ENCODE measurements around the gene SP1. TPM values are rescaled to one million over a fixed set of nuclear protein-coding genes. Genes with fewer than 3 reads are reported as not detected.
A peak's percentile ranks its signal among the peaks of the same experiment; 100 is the strongest.
"Not testable (repeated sequence)": the region's sequence is repeated elsewhere in the genome, so short reads cannot be mapped to it uniquely, and the experiment has no call there.

SP1 gene
- polyA plus RNA-seq (ENCODE audit: low read depth in 6 of 6), result 10 to 100 TPM in 5 of 6 donors, 1 to 10 TPM in 1; 8.3 to 17.5 (median 12.7) TPM

GRCh38 chr12:53380104-53380793, at the start of gene SP1:
Gene SP1, plus strand, starts transcription at chr12:53380176. Its CDS starts 116 bp downstream, at chr12:53380292.
- Mint-ChIP-seq H3K36me3 (peaks cover 12 to 18% of the 10 kb centered on the region in 2 donors), H3K9me3 (no peaks in the 10 kb centered on the region), H3K4me1 (peaks cover 28 to 44% (median 29%) of the 10 kb centered on the region in 3 donors), H3K27me3 (no peaks in the 10 kb centered on the region), H3K27ac (peak within 1 kb of the TSS in 5 of 6 donors; percentile 73 to 99 (median 84)), H3K4me3 (peak within 1 kb of the TSS in 7 of 8 donors; percentile 78 to 94 (median 91))
- DNase-seq (peak; percentile 87), ATAC-seq (ENCODE audit: low read depth in 2 of 2) (peak; percentile 43 to 50)

DNA sequence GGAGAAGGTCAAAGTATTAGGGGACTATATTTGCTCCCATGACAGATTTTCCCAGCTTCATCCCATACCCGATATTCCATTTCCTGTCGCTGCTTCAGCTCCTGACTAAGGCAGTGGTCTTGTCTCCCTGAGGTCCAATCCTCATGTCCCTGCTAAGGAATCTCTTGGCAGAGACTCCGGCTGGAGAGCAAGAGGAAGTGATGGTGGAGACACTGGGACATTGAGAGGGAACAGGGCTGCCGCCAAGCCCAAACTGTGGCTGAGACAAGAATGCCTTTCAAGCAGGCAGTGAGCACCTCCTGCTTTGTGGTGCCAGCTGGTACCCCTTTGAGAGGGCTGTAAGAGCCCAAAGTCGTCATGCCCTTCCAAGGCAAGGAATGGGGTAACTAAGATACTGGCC, 49.3 kb upstream of the SP1 start:
- DNase-seq, result no peak
- Mint-ChIP-seq H3K27ac (no peak overlapping the region), H3K36me3 (no peaks in the 10 kb centered on the region), H3K27me3 (peaks cover 16 to 64% (median 62%) of the 10 kb centered on the region in 3 donors), H3K9me3 (no peaks in the 10 kb centered on the region), H3K4me1 (peaks cover 5 to 11% (median 11%) of the 10 kb centered on the region in 3 donors), H3K4me3 (no peak overlapping the region)
- ATAC-seq (ENCODE audit: low read depth in 2 of 2), result no peak

- H3K4me3 Mint-ChIP-seq, result not testable (repeated sequence)
- Mint-ChIP-seq H3K27me3 (peaks cover 24 to 79% (median 76%) of the 10 kb centered on the region in 3 donors), H3K27ac (peak overlapping the region in 1 of 6 donors; percentile 17)
These were observed 47.6 kb upstream of the SP1 start for GRCh38 chr12:53332339-53332738.

GRCh38 chr12:53332744-53333143, 47.2 kb upstream of the SP1 start:
- no peak overlapping the region for H3K4me3 Mint-ChIP-seq
- no peak overlapping the region for H3K27ac Mint-ChIP-seq
- no peak for ATAC-seq (ENCODE audit: low read depth in 2 of 2)
- no peak for DNase-seq
- H3K4me1 Mint-ChIP-seq, result peaks cover 10 to 13% (median 10%) of the 10 kb centered on the region in 3 donors
- peaks cover 2 to 4% of the 10 kb centered on the region in 2 donors for H3K36me3 Mint-ChIP-seq
- H3K9me3 Mint-ChIP-seq, result no peaks in the 10 kb centered on the region
- peaks cover 23 to 79% (median 76%) of the 10 kb centered on the region in 3 donors for H3K27me3 Mint-ChIP-seq

More at GRCh38 chr12:53332339-53332738, 47.6 kb upstream of the SP1 start:
- H3K4me1 Mint-ChIP-seq, result peaks cover 11 to 14% (median 12%) of the 10 kb centered on the region in 3 donors
- not testable (repeated sequence) for ATAC-seq (ENCODE audit: low read depth in 2 of 2); H3K36me3 Mint-ChIP-seq; H3K9me3 Mint-ChIP-seq; DNase-seq

DNA sequence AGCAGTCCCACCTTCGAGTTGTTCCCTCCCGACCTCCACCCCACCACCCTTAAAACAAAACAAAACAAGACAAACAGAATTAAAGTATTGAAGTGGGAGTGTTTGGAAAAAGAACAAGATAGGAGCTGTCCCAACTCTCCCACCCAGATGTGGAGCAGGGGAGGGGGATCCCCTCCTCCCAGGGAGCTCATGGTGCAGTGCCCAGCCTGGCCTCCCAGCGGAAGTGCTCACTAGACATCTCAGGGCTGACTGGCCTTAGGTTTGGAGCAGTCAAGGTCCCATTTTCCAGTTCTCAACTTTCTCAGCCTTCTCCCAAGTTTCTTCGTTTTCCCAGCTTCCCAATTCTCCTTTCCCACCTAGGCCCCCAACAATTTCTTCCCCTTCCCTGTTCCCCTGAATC, 46.7 kb upstream of the SP1 start:
- H3K9me3 Mint-ChIP-seq, result no peaks in the 10 kb centered on the region
- H3K4me3 Mint-ChIP-seq, result no peak overlapping the region
- DNase-seq, result no peak
- no peak for ATAC-seq (ENCODE audit: low read depth in 2 of 2)
- peaks cover 5 to 8% of the 10 kb centered on the region in 2 donors for H3K36me3 Mint-ChIP-seq
- H3K4me1 Mint-ChIP-seq, result peaks cover 12 to 18% (median 15%) of the 10 kb centered on the region in 3 donors
- peak overlapping the region in 1 of 6 donors; percentile 42 for H3K27ac Mint-ChIP-seq
- H3K27me3 Mint-ChIP-seq, result peaks cover 28 to 83% (median 78%) of the 10 kb centered on the region in 3 donors

DNA sequence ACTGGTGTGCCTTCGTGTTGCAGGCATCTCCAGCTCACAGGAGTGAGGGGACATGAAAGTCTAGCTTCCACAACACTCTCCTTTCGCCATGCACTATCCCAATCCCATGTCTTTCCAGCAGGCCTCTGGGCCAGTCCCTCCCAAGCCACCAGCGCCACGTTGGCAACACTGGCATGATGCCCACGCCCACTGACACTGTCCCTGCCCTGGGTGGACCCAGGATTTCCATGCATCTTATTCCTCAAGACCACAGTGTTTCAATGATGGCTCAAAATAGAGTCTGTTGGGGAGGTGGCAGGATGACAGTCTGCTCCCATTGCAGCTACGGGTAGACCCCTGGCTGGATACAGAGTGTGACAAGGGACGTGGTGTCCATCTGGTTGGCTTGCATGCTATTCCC, 46.1 kb upstream of the SP1 start:
- ATAC-seq (ENCODE audit: low read depth in 2 of 2) (no peak), DNase-seq (no peak)
- Mint-ChIP-seq H3K4me1 (peaks cover 12 to 20% (median 17%) of the 10 kb centered on the region in 3 donors), H3K27me3 (peaks cover 31 to 83% (median 79%) of the 10 kb centered on the region in 3 donors), H3K36me3 (peaks cover 5 to 8% of the 10 kb centered on the region in 2 donors), H3K9me3 (no peaks in the 10 kb centered on the region), H3K27ac (no peak overlapping the region), H3K4me3 (no peak overlapping the region)

DNA sequence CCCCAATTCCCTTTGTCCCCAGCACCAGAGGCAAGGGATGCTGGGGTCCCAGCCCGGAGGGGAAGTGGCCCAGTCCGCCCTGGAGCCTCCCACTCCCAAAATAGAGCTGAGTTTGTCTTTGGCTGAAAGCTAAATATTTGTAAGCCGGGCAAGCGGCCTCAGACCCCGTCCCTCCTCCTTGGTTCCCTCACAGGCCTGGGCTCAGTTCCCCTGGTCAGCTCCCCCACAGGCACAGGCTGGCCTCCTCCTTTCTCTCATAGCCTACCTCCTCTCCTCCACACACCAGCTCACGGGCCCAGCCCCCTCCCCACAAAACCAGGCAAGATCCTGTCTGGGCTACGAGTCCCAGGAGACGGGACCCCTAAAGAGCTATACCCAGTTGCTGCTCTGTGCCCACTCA, 45.2 kb upstream of the SP1 start:
- H3K27me3 Mint-ChIP-seq, result peaks cover 29 to 79% (median 70%) of the 10 kb centered on the region in 3 donors
- ATAC-seq (ENCODE audit: low read depth in 2 of 2) (no peak), DNase-seq (no peak)
- H3K9me3 Mint-ChIP-seq, result no peaks in the 10 kb centered on the region
- H3K27ac Mint-ChIP-seq, result peak overlapping the region in 2 of 6 donors; percentile 17 to 86
- H3K36me3 Mint-ChIP-seq, result peaks cover 5 to 8% of the 10 kb centered on the region in 2 donors
- peaks cover 12 to 20% (median 17%) of the 10 kb centered on the region in 3 donors for H3K4me1 Mint-ChIP-seq
- H3K4me3 Mint-ChIP-seq, result no peak overlapping the region

DNA sequence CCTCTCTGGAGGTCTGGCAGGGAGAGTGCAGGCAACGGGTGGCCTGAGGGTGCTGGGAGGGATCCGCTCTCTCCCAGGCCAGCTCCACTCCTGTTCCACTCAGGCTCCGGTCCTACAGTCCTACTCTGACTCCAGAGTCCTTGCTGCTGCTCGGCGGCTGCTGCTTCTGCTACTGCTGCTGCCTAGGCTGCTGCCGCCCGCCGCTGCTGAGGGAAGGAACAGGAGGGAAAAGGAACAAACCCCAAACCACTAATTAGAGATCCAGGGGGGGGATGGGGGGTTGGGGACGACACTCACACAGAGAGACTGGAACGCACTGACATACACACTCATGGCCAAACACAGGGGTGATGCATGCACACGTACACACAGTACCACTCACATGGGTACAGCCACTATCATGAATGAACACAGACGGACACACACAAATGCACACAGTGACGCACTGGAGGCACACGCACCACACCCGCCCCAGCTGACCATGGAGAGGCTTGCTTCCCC, 43.7 kb upstream of the SP1 start, which contains the start of gene SP7:
Gene SP7 (minus strand): TSS at position 174 of the 501 bp plus-strand sequence. CDS start 708 bp downstream, outside the sequence.
- Mint-ChIP-seq H3K4me1 (peaks cover 12 to 20% (median 17%) of the 10 kb centered on the region in 3 donors), H3K4me3 (peak within 1 kb of the TSS in 2 of 8 donors; percentile 21 to 47)

GRCh38 chr12:53338017-53338416, 42.0 kb upstream of the SP1 start:
- peaks cover 12 to 20% (median 17%) of the 10 kb centered on the region in 3 donors for H3K4me1 Mint-ChIP-seq
- peaks cover 38 to 68% (median 64%) of the 10 kb centered on the region in 3 donors for H3K27me3 Mint-ChIP-seq
- no peak for DNase-seq
- peak overlapping the region in 3 of 8 donors; percentile 12 to 26 (median 13) for H3K4me3 Mint-ChIP-seq
- ATAC-seq (ENCODE audit: low read depth in 2 of 2), result no peak
- H3K27ac Mint-ChIP-seq, result peak overlapping the region in 4 of 6 donors; percentile 39 to 97 (median 86)
- H3K9me3 Mint-ChIP-seq, result no peaks in the 10 kb centered on the region
- peaks cover 5 to 8% of the 10 kb centered on the region in 2 donors for H3K36me3 Mint-ChIP-seq

More for the DNA sequence above, 43.7 kb upstream of the SP1 start, which contains the start of gene SP7:
- Mint-ChIP-seq H3K9me3 (no peaks in the 10 kb centered on the region), H3K27me3 (peaks cover 38 to 79% (median 78%) of the 10 kb centered on the region in 3 donors), H3K36me3 (peaks cover 5 to 8% of the 10 kb centered on the region in 2 donors), H3K27ac (peak within 1 kb of the TSS; percentile 53 to 97 (median 82))
- ATAC-seq (ENCODE audit: low read depth in 2 of 2) (peak; percentile 95 to 96), DNase-seq (peak; percentile 53)

DNA sequence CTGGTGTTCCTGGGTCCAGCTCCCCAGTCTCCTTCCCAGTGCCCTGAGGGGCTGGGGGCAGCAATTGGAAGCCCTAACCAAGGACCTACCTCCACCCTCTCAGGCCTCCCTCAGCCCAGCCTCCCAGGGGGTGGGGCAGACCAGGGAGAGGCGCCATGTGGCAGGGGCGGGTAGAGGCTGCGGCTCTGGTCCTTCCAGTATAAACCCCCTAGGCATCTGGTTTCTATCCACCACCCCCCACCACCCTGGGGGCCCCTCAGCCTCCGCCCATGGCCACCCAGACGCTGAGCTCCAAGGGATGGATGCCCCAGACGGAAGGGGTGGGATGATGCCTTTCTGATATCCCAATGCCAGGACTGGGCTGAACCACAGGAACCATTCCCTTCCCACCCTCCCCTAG, 41.1 kb upstream of the SP1 start:
- Mint-ChIP-seq H3K4me3 (no peak overlapping the region), H3K36me3 (peaks cover 5 to 8% of the 10 kb centered on the region in 2 donors), H3K4me1 (peaks cover 16 to 21% (median 20%) of the 10 kb centered on the region in 3 donors), H3K9me3 (no peaks in the 10 kb centered on the region), H3K27me3 (peaks cover 37 to 59% (median 56%) of the 10 kb centered on the region in 3 donors), H3K27ac (peak overlapping the region in 1 of 6 donors; percentile 56)
- DNase-seq (no peak), ATAC-seq (ENCODE audit: low read depth in 2 of 2) (no peak)

GRCh38 chr12:53340398-53340797, 39.6 kb upstream of the SP1 start:
- Mint-ChIP-seq H3K4me1 (peaks cover 25 to 32% (median 32%) of the 10 kb centered on the region in 3 donors), H3K27ac (no peak overlapping the region), H3K27me3 (peaks cover 30 to 46% (median 42%) of the 10 kb centered on the region in 3 donors), H3K36me3 (peaks cover 5 to 8% of the 10 kb centered on the region in 2 donors), H3K9me3 (no peaks in the 10 kb centered on the region), H3K4me3 (no peak overlapping the region)
- ATAC-seq (ENCODE audit: low read depth in 2 of 2) (no peak), DNase-seq (no peak)

- ATAC-seq (ENCODE audit: low read depth in 2 of 2) (no peak), DNase-seq (no peak)
- Mint-ChIP-seq H3K4me1 (peaks cover 13 to 16% (median 14%) of the 10 kb centered on the region in 3 donors), H3K27ac (peak overlapping the region in 2 of 6 donors; percentile 57 to 89), H3K27me3 (peaks cover 11 to 17% (median 13%) of the 10 kb centered on the region in 3 donors), H3K4me3 (peak overlapping the region in 7 of 8 donors; percentile 17 to 88 (median 82)), H3K9me3 (no peaks in the 10 kb centered on the region), H3K36me3 (no peaks in the 10 kb centered on the region)
These were observed 36.5 kb upstream of the SP1 start for GRCh38 chr12:53343449-53343848.

DNA sequence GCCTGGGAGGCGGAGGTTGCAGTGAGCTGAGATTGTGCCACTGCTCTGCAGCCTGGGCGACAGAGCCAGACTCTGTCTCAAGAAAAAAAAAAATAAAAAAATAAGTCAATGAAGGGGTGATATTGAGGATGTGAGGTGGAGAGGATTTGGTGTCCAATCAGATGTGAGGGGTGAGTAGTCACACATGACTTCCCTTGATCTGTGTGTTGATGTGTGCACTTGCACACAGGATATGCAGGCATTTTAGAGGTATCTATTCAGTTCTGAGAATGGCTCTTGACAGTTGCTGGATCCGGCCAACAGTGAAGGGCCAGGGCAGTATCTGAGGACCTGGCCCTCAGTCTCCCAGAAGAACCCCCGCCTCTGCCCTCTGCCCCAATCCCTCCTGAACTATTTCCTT, 36.0 kb upstream of the SP1 start:
- peaks cover 8 to 12% (median 12%) of the 10 kb centered on the region in 3 donors for H3K27me3 Mint-ChIP-seq
- H3K27ac Mint-ChIP-seq, result peak overlapping the region in 4 of 6 donors; percentile 19 to 81 (median 57)
- no peaks in the 10 kb centered on the region for H3K9me3 Mint-ChIP-seq
- H3K4me1 Mint-ChIP-seq, result peaks cover 13 to 16% (median 14%) of the 10 kb centered on the region in 3 donors
- peak in 1 of 2 donors; percentile 33 for ATAC-seq (ENCODE audit: low read depth in 2 of 2)
- H3K36me3 Mint-ChIP-seq, result no peaks in the 10 kb centered on the region
- H3K4me3 Mint-ChIP-seq, result peak overlapping the region; percentile 74 to 92 (median 82)
- no peak for DNase-seq
